Measurements from ENCODE around the gene LSS.

The LSS gene

GRCh38 chr21:46218906-46219590, 9.5 kb downstream of the LSS start:
- DNase-seq (ENCODE audit: low read depth, low spot score), result no peak

- no peak for DNase-seq (ENCODE audit: low read depth, low spot score)
These were observed 10.9 kb downstream of the LSS start for GRCh38 chr21:46217511-46218196.

GRCh38 chr21:46216132-46216747, 12.3 kb downstream of the LSS start:
- no peak for DNase-seq (ENCODE audit: low read depth, low spot score)

- DNase-seq (ENCODE audit: low read depth, low spot score), result no peak
These were observed 13.0 kb downstream of the LSS start for GRCh38 chr21:46215436-46216131.

DNA sequence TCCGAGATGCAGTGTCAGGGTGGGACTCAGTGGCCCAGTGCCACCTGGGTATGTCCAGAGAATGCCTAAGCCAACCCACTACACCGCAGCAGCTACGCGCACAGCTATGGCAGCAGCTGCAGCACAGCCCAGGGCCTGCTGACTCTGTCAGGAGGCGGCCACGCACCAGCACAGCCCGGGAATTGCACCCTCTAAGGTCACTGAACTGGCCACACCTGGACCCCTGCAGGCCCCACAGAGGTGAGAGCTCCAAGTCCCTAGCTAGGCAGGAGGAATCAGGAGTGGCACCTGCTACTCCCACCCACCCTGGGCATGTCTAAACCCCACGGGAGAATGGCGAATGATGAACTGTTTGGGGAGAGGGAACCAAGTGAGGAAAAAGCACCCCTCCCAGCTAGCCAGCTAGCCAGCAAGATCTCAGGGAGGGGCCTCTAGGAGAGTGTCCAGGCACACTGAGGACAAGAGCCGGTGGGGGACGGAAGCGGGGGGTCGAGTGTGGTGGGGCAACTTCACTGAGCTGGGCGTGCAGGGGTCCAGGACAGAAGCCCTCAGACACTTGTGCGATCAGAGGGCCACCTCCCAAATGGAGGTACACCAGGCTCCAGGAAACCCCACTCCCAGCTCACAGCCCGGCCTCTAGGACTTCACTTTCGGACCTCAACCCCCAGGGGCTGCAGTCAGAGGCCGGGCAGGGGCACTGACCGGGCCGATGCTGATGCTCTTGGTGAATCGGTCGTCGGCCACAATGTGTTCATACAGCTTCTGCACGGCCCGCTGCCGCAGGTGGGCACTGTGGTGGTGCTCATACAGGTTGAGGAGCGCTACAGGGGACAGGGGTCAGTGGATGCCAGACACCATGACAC, 13.9 kb downstream of the LSS start:
- DNase-seq (ENCODE audit: low read depth, low spot score), result no peak

- peak; percentile 49 for DNase-seq (ENCODE audit: low read depth, low spot score)
These were observed 14.8 kb downstream of the LSS start for GRCh38 chr21:46213620-46214286.

DNA sequence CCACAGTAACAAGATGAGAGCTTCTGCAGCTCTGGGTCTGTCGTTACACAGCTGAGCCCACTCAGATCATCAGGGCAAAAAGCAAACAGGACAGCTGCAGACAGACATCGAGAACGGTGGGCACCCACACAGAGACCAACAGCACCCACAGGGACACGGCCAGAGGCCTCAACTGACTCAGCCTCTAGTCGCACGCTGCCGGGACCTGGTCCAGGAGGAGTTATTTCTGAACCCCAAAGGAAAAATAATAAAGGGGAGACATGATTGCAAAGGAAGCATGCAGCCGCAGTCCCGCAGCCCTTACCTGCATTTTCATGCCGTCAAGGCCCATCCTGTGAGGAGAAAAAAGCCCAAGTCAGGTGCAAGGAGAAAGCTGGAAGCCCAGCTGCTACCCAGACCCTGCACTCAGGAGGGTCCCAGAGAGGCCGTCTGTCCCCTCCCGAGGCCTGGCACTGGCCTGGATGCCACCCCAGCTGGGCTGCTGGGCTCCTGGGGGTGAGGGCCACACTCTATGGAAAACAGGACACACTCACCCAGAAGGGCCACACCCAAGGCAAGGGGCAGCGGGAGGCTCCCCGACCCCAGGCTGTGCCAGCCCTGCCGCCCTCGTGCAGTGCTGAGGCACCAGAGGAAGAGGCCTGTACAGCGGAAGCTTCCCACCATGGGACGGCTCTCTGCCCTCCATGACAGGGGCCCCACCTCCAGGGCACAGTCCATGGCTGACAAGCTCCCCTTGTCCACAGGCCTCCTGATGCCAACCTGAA, 15.7 kb downstream of the LSS start:
- no peak for DNase-seq (ENCODE audit: low read depth, low spot score)

DNA sequence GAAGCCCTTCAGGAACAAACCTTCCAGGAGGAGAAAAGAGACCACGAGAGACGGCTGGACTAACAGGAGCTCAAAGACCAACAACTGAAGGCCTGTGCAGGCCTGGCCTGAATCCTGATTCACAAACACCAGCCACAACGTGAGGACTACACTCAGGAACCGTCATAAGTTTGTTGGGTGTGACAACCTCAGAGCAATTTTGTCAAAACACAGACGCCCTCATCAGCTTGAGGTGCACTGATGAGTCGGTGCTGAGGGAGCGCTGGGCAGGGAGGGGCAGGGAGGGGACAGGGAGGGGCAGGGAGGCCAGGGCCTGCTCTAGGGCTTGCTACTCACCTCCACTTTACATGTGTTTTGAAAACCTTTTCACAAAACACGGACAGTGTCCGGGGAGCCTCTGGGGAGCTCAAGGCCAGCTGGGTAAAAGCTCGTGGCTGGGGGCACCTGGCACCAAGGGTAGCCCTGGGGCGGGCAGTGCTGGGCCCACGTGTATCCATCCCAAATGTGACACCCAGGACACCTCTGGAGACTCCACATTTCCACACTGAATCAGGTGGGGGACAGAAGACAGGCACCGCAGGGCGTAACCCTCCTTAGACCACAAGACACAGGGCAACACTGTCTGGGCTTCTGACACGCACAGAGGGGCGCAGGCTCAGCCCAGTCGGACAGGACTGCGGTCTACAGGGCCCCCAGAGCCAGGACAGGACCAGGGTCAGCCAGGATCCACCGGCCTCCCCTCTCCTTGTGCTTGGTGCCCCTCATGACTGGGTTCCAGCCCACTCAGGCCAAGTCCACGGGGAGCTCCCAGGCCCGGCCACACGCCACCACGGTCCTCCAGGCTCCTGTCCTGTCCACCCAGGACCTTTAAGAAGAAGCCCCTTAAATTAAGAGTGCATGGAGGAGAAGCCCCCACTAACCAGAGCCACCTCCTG, 16.5 kb downstream of the LSS start:
- no peak for DNase-seq (ENCODE audit: low read depth, low spot score)

DNA sequence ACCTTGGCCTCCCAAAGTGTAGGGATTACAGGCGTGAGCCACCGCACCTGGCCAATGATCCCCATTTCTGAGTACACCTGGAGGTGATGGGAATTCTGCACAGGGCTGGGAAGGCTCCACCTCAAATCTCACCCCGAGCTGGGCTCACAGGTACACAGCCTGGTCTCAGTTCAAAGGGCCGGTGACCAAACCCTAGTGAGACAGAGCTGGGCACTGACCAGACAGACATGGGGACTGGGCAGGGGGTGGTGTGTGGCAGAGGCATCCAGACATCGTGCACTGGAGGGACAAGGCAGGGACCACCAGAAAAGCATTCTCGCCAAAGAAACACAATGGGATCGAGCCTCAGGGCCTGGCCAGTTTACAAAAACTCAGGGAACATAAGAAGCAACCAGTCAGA, 17.2 kb downstream of the LSS start:
- no peak for DNase-seq (ENCODE audit: low read depth, low spot score)

DNA sequence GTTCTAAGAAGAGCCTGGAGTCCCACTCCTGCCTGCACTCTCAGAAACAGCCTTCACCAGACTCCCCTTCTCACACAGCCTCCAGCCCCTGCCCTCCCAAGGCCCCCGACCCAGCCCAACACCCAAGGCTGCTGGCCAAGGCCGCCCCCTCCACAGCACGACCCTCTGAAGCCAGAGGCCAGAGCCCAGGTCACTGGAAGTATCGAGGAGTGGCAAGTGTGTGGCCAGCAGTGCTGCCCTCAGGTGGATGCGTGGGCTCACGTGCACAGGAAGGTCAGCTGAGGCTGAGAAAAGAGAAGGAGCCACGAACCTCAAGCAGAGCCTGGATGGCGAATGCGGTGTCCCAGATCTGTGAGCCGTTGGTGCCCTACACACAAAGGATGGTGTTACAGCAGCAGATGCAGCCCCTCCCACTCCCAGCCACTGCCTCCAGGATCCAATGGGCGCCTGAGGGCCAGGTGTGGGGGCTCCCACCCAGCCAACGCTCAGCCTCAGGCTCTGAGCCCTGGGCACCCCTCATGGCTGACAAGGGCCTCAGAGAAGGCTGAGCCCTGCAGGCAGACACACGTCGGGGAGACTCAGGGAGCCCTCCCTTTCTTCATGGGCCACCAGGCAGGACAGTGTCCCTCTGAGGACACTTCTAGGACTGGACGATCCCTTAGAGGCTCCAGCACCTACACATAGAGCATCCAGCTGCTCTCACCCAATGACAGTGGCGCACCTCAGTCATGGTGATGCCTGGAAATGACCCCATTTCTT, 18.0 kb downstream of the LSS start:
- no peak for DNase-seq (ENCODE audit: low read depth, low spot score)

DNA sequence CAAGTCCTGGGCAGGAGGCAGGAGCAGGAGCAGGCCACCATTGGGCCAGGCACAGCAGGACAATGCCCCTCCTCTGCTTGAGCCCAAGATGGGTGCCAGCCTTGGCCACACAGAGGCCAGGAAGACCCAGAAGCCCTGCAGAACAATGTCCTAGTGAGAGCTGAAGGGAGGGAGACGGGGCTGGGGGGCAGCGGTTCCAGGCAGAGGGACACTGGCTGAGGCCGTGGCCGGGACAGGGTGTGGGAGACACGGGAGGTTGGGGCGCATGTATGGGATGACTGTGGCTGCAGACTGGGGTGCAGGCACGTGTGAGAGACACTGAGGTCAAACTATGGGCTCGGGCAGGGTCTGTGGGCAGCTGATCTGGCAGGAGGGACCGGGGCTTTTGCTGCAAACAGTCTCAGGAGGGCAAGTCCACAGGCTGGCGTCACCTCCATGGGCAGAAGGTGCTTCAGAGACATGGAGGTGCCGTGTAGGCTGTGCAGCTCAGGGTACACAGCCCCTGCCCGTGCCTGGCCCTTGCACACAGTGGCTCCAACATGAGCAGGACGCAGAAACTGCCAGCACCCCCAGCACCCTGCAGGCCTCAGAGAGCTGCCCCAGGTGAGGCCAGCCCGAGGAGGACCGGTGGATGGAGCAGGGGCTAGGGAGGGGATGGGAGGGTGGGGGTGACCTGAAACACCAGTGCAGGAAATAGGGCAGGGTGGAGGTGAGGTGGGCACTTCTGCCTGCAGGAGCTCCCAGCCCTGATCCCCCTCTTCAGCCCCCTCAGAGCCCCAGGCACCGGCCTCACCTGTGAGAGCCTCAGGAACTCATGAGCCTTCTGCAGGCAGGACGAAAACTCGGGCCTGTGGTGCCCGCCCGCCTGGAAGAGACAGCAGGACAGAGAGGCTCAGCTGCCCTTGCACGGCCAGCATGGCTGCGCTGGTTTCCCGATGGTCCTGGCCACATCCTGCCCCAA, 19.5 kb downstream of the LSS start:
- DNase-seq (ENCODE audit: low read depth, low spot score), result no peak

GRCh38 chr21:46207920-46208591, 20.5 kb downstream of the LSS start:
- DNase-seq (ENCODE audit: low read depth, low spot score), result no peak

DNA sequence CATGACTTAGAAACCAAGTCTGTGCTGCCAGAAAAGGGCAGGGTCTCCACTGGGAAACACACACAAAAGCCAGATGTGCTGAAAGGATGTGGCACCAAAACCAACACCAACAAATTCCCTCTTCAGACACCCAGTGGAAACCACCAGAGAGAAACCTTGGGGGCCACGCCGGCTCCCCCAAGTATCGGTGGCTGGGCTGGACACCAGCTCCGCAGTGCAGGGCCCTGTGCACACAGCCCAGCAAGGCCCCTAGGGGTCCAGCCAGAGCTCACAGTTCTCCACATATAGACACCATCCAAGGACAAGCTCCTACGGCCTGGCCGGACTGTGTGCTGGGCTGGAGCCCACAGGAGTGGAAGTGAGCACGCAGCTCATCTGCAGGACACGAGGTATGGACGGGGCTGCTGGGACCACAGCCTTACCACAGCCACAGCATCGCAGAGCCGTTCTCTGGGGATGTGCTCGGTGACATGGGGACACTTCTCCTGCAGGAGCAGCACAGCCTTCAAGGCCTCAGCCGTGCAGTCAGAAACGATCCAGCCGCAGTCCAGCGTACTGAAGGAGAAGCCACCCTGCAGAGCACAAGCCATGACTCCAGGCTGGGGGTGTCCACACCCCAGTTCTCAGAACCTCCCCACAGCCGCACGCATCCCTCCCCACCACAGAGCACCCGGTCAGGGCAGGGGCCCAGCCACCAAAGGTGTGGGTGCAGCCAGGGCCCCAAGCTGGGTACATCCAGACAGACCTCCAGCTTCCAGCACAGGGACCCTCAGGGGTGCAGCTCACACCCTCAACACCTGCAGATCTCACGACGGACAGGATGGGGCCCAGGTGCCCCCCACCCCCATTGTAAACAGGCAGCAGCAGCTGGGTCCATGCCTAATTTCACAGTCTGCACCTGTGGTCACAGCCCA, 21.3 kb downstream of the LSS start:
- no peak for DNase-seq (ENCODE audit: low read depth, low spot score)

- DNase-seq (ENCODE audit: low read depth, low spot score), result no peak
These were observed 22.2 kb downstream of the LSS start for GRCh38 chr21:46206163-46207005.

- no peak for DNase-seq (ENCODE audit: low read depth, low spot score)
These were observed 22.8 kb downstream of the LSS start for GRCh38 chr21:46205766-46206162.

Measured in ELF-1 (cell line).